ENCODE measurements around the gene ITIH2.
"Not testable (repeated sequence)": the region's sequence is repeated elsewhere in the genome, so short reads cannot be mapped to it uniquely, and the experiment has no call there.

ITIH2 gene

GRCh38 chr10:7693194-7693593, 9.9 kb upstream of the ITIH2 start:
- not testable (repeated sequence) for DNase-seq (ENCODE audit: low read depth in 2 of 2)

GRCh38 chr10:7696545-7696944, 6.6 kb upstream of the ITIH2 start:
- DNase-seq (ENCODE audit: low read depth in 2 of 2): no peak

- no peak for DNase-seq (ENCODE audit: low read depth in 2 of 2)
Measured at GRCh38 chr10:7697426-7697825, 5.7 kb upstream of the ITIH2 start.

GRCh38 chr10:7700577-7701125, 2.5 kb upstream of the ITIH2 start:
- no peak for DNase-seq (ENCODE audit: low read depth in 2 of 2)

GRCh38 chr10:7701158-7701742, 1.9 kb upstream of the ITIH2 start:
- no peak for DNase-seq (ENCODE audit: low read depth in 2 of 2)

GRCh38 chr10:7702288-7702812, 766 bp upstream of the ITIH2 start:
- DNase-seq (ENCODE audit: low read depth in 2 of 2): no peak

- DNase-seq (ENCODE audit: low read depth in 2 of 2): no peak
Measured at GRCh38 chr10:7704071-7705016, 1.2 kb downstream of the ITIH2 start.

GRCh38 chr10:7705341-7705740, 2.2 kb downstream of the ITIH2 start:
- DNase-seq (ENCODE audit: low read depth in 2 of 2): no peak

GRCh38 chr10:7706534-7707073, 3.5 kb downstream of the ITIH2 start:
- DNase-seq (ENCODE audit: low read depth in 2 of 2): no peak

GRCh38 chr10:7707102-7707501, 4.0 kb downstream of the ITIH2 start:
- DNase-seq (ENCODE audit: low read depth in 2 of 2): no peak

GRCh38 chr10:7707858-7708622, 4.9 kb downstream of the ITIH2 start:
- no peak for DNase-seq (ENCODE audit: low read depth in 2 of 2)

- no peak for DNase-seq (ENCODE audit: low read depth in 2 of 2)
Measured at GRCh38 chr10:7708832-7709231, 5.7 kb downstream of the ITIH2 start.

GRCh38 chr10:7710446-7710845, 7.3 kb downstream of the ITIH2 start:
- no peak for DNase-seq (ENCODE audit: low read depth in 2 of 2)

- not testable (repeated sequence) for DNase-seq (ENCODE audit: low read depth in 2 of 2)
Measured at GRCh38 chr10:7711075-7711474, 8.0 kb downstream of the ITIH2 start.

GRCh38 chr10:7715515-7715914, 12.4 kb downstream of the ITIH2 start:
- DNase-seq (ENCODE audit: low read depth in 2 of 2): no peak

GRCh38 chr10:7717767-7718166, 14.7 kb downstream of the ITIH2 start:
- no peak for DNase-seq (ENCODE audit: low read depth in 2 of 2)

- DNase-seq (ENCODE audit: low read depth in 2 of 2): no peak
Measured at GRCh38 chr10:7718685-7719084, 15.6 kb downstream of the ITIH2 start.

- DNase-seq (ENCODE audit: low read depth in 2 of 2): no peak
Measured at GRCh38 chr10:7720478-7720877, 17.4 kb downstream of the ITIH2 start.

GRCh38 chr10:7722927-7723529, 19.9 kb downstream of the ITIH2 start:
- DNase-seq (ENCODE audit: low read depth in 2 of 2): no peak

GRCh38 chr10:7734821-7735220, 31.7 kb downstream of the ITIH2 start:
- DNase-seq (ENCODE audit: low read depth in 2 of 2): no peak

Measured in stimulated activated CD8-positive, alpha-beta memory T cell treated with anti-CD3 and anti-CD28 coated beads, Interleukin-15, amount 100 ng/mL, for 48 hours (primary cell).